Fibroblast of lung (primary cell): Measurements from ENCODE around the gene MAEL.
"Not testable (repeated sequence)": the region's sequence is repeated elsewhere in the genome, so short reads cannot be mapped to it uniquely, and the experiment has no call there.

Source experiments
- EZH2 ChIP-seq: IDR thresholded peaks from 2 replicates; pipeline ENCODE4 v1.5.1; 2012; ENCODE audit warnings: low read length, control low read depth, mild to moderate bottlenecking; ENCODE audit errors: missing control alignments
- TF ChIP-seq, protein P1 (sequence below), 2 donors: IDR thresholded peaks in 1 of 2; conservative IDR thresholded peaks in 1 of 2; 1 replicate in 1 of 2; 2 replicates in 1 of 2; pipeline ENCODE4 v1.5.1; 2011 to 2012; ENCODE audit warnings: low read length in 2 of 2, control low read depth in 1 of 2, inconsistent platforms in 1 of 2, low read depth in 1 of 2, mild to moderate bottlenecking in 1 of 2

- TF ChIP-seq, protein P1, sequence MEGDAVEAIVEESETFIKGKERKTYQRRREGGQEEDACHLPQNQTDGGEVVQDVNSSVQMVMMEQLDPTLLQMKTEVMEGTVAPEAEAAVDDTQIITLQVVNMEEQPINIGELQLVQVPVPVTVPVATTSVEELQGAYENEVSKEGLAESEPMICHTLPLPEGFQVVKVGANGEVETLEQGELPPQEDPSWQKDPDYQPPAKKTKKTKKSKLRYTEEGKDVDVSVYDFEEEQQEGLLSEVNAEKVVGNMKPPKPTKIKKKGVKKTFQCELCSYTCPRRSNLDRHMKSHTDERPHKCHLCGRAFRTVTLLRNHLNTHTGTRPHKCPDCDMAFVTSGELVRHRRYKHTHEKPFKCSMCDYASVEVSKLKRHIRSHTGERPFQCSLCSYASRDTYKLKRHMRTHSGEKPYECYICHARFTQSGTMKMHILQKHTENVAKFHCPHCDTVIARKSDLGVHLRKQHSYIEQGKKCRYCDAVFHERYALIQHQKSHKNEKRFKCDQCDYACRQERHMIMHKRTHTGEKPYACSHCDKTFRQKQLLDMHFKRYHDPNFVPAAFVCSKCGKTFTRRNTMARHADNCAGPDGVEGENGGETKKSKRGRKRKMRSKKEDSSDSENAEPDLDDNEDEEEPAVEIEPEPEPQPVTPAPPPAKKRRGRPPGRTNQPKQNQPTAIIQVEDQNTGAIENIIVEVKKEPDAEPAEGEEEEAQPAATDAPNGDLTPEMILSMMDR (conservative IDR thresholded peaks at IDR 0.05 in 1 of 2, IDR thresholded peaks at IDR 0.05 in 1 of 2; ENCODE audit: low read depth in 1 of 2, low read length in 2 of 2): not testable (repeated sequence)
- not testable (repeated sequence) for TF ChIP-seq EZH2
Measured at GRCh38 chr1:167029553-167029952, 40.5 kb downstream of the MAEL start.
